NOMO-1 (cell line): ENCODE measurements around the gene AP2S1.
"Not testable (repeated sequence)": the region's sequence is repeated elsewhere in the genome, so short reads cannot be mapped to it uniquely, and the experiment has no call there.

Experiments
- DNase-seq, 2 experiments: peaks; one replicate each; lab custom pipeline; 2025; ENCODE audit not compliant: unreplicated experiment in 2 of 2; lab: John Stamatoyannopoulos, UW

The AP2S1 gene

DNA sequence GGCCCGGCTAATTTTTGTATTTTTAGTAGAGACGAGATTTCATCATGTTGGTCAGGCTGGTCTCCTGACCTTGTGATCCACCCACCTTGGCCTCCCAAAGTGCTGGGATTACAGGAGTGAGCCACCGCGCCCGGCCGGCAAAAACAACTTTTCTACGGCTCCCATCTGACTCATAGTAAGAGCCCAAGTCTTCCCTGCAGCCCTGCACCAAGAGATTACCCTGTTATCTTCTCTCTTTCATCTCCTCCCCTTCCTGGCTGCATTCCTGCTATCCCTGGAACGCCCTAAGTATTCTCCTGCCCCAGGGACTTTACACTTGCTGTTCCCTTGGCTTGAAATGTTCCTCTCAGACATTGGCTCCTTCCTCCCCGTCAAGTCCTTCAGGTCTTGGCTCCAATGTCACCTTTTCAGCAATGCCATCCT is 6.6 kb downstream of the AP2S1 start:
- no peak for DNase-seq

DNA sequence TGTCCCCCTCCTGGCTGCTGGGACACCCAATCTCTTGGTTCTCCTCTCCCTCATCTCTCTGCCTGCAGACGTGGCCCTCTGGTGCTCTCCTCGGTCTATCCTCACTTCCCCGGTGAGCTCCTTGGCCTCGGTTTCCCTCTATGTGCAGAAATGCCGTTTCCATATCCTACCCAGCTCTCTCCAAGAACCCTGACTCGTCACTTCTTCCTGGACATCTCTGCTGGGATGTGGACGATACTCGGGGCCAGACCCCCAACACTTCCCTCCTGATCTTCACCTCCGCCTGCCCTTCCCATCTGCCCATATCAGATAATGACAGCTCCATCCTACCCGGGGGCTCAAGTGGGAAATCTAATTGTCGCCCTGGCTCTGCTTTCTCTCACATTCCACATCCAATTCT is 7.9 kb downstream of the AP2S1 start:
- DNase-seq: no peak

DNA sequence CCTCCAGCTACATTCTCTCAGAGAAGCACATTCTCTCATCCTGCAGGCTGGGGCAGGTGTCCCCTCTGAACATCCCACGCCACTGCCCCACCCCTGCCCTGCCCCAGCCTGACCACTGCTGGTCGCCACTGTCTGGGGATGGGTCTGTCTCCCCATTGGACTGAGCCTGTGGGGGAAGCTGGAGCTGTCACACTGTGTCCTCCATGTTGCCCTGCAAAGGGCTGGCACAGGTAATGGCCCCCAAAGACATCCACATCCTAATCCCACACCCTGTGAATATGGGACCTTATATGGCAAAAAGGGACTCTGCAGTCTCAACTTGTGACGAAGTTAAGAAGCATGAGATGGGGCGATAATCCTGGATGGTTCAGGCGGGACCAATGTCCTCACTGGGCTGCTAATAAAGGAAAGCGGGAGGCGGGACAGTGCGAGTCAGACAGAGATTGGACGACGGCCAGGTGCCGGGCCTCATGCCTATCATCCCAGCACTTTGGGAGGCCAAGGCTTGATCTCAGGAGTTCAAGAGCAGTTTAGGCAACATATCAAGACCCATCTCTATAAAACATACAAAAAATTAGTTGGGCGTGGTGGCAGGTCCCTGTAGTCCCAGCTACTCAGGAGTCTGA is 9.1 kb downstream of the AP2S1 start:
- DNase-seq: no peak

DNA sequence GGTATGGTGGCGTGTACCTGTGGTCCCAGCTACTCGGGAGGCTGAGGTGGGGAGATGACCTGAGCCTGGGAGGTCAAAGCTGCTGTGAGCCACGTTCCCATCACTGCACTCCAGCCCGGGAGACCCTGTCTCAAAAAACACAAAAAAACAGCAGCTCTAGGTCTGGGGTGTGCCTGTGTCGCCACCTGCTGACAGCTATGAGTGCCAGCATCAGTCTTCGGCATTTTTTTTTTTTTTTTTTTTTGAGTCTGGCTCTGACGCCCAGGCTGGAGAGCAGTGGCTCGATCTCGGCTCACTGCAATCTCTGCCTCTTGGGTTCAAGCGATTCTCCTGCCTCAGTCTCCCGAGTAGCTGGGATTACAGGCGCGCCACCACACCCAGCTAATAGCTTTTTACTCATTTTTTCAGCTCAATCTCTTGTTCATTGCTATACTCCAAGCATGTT is 10.1 kb downstream of the AP2S1 start:
- peak in 1 of 2 experiments; percentile 37 for DNase-seq

DNA sequence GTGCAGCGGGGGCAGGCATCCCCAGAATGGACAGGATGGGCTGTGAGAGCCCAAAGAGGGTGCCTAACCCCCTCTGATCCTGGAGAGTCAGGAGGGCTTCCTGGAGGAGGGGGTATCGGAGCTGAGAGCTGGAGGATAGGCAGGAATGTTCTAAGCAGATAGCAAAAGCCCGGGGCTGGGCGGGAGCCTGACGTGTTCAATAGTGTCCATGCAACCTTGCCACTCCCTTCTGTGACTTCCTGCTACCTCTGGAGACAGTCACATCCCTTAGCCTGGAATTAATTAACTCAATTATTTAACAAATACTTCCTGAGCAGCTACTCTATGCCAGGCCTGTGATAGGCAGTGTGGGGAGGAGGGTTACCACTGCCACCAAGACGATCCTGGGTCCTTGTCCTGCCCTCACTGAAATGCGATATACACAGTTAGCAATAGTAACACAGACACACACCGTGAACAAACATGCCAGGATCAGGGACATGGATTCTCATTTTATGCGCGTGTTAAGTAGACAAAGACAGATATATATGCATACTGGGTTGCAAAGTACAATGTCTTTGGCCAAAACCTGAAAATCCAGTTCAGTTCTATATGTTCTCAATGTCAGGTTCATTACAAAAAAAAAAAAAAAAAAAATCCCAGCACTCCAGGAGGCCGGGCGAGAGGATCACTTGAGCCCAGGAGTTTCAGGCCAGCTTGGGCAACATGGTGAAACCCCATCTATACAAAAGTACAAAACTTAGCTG is 10.7 kb downstream of the AP2S1 start:
- DNase-seq: no peak

DNA sequence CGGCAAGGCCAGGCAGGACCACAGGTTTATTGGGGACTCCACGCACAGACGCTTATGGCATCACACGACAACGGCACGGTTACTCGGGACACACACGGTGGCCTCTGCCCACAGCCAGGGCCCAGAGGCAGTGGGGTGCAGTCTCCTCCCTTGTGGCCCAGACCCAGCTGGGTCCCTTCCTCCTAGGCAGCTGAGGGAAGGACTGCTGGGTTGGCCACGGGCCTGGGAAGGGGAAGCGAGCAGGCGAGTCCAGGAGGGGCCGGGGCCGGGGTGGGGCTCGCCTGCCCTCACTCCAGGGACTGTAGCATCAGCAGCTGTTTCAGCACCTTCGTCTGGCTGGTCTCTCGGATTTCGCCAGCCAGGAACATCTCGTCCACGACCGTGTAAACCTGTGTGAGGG is 12.5 kb downstream of the AP2S1 start:
- DNase-seq: no peak

DNA sequence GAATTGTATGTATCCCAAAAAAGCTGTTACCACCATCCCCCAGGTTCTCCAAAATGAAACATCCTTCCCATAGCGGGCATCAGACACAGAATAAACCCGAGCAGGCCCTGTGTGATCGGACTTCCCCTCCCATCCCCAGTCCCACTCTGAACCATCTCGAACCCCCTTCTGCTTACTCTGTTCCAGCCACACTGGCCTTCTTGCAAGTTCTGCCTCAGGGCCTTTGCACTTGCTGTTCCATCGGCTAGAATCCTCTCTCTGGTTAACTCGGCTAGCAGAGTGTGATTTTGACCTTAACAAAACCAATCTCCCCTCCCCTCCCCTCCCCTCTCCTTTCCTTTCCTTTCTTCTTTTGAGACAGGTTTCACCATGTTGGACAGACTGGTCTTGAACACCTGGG is 15.7 kb downstream of the AP2S1 start:
- DNase-seq: no peak

DNA sequence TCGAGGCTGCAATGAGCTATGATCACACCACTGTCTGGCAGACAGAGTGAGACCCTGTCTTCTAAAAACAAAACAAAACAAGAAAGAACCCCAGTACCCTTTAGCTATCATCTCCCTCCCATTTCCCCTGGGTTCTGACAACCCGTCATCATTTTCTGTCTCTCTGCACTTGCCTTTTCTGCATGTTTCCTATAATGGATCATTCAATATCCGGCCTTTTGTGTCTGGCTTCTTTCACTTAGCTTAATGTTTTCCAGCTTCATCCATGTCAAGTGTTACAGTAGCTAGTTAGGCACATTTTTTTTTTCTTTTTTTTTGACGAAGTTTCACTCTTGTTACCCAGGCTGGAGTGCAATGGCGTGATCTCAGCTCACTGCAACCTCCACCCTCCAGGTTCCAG is 16.5 kb downstream of the AP2S1 start:
- no peak for DNase-seq

DNA sequence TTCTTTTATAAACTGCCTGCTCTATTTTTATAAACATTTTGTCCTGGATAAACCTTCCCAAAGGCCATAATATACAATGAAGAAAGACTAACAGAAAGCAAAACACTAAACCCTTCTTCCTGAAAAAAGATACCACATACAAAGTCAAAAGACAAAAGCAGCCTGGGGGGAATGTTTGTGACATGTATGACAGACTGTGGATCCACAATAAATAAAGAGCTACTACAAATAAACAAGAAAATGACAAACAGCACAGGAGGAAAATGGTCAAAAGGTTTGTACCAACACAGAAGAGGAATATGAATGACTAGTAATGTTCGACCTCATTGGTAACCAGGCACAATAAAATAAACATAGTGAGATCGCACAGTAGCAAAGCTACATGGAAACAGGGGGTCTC is 19.8 kb downstream of the AP2S1 start:
- no peak for DNase-seq

DNA sequence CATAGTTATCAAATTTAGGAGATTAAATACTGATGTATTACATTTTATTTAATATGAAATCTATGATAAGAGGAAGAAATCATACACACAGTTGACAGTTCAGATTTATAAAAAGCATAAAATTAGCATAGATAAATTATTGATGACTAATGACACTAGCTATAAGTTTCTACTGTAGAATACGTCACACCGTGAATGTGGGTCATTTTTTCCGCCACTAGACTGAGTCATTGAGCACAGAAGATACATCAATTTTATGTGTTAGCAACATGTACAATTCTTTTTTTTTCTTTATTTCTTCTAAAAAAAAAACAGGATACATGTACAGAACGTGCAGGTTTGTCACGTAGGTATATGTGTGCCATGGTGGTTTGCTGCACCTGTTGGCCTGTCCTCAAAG is 22.2 kb downstream of the AP2S1 start:
- no peak for DNase-seq

DNA sequence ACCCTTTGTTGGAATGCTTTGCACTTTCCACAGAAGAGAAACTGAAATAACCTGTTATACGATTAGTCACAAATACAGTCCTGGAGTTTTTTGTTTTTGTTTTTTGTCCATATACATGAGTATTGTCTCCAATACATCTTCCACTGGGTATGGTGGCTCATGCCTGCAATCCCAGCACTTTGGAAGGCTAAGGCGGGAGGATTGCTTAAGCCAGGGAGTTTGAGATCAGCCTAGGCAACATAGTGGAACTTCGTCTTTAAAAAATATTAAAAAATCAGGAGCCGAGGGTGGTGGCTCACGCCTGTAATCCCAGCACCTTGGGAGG is 25.0 kb downstream of the AP2S1 start:
- DNase-seq: no peak

DNA sequence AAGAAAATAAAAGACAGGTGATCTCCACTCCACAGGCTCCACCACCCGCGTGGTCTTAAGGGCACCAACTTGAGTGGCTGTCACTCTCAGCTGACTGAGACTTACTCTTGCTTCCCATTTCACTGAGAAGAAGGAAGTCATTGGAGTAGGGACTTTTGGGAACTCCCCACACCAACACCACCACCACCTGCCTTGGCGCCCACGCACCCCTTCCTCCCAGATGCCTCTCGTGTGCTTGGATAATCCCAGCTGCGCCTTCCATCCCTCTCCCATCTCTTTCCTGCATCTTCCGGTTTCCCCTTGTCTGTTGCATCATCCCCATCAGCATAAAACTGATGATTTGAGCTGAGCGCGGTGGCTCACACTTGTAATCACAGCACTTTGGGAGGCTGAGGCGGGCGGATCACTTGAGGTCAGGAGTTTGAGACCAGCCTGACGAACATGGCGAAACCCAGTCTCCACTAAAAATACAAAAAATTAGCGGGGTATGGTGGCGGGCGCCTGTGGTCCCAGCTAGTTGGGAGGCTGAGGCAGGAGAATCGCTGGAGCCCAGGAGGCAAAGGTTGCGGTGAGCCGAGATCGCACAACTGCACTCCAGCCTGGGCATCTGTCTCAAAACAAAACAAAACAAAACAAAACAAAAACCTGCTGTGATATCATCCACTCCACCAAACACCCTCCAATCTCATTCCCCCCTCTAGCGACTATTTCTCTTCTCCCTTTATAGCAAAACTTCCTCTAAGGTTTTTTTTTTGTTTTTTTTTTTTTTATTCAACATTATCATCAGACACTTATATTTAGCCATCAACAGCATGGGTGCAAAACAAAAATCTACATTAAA is 25.5 kb downstream of the AP2S1 start:
- DNase-seq: peak; percentile 28 to 49

DNA sequence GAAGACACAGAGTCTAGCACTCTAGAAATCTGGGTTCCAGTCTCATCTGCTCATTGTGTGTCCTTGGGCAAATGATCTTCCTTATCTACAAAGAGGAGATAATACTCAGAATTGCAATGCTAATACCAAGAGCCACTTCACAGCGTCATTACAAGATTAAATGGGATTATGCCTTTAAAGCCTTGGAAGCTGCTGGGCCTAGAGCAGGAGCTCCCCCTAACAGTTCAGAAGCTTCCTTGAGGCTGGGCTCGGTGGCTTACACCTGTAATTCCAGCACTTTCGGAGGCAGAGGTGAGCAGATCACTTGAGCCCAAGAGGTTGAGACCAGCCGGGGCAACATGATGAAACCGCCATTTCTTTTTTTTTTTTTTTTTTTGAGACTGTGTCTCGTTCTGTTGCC is 27.6 kb downstream of the AP2S1 start:
- DNase-seq: no peak

DNA sequence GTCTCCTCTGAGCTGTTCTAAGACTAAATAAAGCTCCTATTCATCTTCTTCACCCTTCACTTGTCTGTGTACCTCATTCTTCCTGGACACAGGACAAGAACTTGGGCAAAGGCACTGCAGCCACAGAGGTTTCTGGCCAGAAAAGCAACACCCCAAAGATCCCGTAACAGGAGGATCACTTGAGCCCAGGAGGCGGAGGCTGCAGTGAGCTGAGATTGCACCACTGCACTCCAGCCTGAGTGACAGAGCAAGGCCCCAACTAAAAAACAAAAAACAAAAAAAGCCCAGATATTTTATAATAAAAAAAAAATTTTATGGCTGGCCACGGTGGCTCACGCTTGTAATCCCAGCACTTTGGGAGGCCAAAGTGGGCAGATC is 28.2 kb downstream of the AP2S1 start:
- not testable (repeated sequence) for DNase-seq

DNA sequence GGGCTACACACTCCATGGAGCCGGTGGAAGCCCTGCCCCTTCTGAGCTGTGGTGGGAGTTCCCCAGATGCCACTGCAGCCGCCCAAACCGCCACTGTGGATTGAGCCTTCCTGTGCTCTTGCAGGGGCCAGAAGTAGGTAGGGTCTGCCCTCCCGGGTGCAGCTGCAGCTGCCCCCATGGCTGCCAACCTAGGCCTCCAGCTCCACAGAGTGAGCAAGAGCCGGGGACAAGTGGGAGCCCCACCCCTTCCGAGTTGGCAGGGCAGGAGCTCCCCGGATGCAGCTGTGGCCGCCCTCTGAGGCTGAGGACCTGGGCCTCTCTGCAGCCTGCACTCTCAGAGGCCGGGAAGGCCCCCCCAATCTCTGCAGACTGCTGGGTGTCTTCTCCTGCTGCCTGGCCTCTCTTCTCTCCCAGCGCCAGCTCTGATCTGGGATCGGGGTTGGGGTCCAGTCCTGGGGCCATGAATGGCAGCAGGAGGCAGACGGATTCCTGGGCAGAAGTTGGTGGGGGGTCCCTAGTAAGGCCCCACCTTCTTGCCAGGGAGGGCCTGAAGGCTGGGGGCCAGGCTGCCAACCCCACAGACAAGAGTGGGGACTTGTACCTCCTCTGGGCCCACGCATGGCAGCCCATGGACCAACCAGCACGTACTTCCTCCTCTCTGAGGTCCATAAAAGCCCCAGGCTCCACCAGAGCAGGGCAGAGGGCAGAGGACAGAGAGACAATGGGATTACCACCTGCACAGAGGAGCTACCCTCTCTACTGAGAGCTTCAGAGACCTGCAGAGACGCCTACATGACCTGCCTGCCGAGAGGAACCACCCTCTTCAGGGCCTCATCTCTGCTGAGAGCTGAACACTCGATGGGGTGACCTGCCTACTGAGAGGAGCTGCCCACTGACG is 28.9 kb downstream of the AP2S1 start:
- no peak for DNase-seq

DNA sequence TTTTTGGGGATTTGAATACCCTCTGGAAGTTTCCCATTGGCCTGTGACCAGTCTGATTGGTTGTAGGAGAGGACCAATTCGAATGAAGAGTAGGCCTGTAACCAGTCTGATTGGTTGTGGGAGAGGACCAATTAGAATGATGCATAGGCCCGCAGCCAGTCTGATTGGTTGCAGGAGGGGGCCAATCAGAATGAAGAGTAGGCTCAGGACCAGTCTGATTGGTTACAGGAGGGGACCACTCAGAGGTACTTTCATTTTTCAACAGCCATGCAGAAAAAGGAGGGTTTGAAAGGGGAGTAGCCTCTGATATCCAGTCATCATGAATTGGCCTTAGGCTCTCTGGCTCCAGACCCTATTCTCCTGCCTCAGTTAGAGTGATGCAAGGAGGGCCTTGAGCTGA is 31.8 kb downstream of the AP2S1 start:
- no peak for DNase-seq

DNA sequence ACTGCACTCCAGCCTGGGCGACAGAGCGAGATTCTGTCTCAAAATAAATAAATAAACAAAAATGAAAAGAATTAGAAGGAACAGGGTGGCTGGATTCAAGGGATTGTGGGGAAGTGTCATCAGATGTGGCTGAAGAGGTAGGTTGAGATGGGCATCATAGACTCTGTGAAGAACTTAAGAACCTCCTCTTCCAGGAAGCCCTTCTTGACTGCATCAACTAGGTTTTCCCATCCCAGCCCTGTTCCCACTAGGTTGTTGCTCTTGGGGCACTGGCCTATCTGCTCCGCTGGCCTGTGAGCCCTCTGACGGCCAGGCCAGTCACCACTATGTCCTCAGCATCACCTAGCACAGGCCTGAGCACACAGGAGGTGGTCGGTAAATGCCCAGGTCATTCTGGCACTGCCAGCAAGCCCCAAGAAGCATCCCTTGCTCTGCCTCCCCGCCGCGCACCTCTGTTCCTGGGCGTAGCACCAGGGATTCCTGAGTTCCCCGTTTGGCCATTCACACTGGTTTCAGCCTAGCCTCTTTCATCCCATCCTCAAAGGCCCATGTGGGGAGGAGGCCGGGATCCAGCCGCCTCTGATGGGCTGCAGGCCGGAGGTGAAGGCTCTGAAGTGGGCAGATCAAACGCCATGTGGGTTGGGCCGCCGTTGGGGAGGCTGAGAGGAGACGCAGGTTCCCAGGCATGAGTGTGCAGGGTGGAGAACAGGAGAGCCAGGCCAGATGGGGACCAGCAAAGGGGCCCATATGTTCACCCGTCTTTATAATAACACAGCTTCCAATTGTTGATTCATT is 34.6 kb downstream of the AP2S1 start:
- DNase-seq: no peak

DNA sequence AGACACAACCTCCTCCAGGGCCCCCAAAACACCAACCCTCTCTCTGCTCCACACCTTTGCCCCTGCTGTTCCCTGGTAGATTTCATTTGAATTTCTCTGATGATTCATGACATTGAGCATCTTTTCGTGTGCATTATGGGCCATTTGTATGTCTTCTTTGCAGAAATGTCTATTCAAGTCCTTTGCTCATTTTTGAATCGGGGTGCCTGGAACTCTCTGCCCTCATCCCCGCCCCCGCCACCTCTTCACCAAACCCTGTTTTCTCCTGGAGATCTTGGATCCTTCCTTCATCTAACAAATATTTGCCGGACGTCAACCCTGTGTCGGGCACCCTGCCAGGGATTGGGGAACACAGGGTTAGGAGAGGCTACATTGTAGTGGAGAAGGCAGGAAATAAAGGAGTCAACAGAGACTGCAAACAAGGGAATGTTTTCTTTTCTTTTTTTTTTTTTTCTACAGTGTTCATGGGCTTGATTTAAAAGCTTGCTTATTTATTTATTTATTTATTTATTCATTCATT is 36.7 kb downstream of the AP2S1 start:
- DNase-seq: no peak

DNA sequence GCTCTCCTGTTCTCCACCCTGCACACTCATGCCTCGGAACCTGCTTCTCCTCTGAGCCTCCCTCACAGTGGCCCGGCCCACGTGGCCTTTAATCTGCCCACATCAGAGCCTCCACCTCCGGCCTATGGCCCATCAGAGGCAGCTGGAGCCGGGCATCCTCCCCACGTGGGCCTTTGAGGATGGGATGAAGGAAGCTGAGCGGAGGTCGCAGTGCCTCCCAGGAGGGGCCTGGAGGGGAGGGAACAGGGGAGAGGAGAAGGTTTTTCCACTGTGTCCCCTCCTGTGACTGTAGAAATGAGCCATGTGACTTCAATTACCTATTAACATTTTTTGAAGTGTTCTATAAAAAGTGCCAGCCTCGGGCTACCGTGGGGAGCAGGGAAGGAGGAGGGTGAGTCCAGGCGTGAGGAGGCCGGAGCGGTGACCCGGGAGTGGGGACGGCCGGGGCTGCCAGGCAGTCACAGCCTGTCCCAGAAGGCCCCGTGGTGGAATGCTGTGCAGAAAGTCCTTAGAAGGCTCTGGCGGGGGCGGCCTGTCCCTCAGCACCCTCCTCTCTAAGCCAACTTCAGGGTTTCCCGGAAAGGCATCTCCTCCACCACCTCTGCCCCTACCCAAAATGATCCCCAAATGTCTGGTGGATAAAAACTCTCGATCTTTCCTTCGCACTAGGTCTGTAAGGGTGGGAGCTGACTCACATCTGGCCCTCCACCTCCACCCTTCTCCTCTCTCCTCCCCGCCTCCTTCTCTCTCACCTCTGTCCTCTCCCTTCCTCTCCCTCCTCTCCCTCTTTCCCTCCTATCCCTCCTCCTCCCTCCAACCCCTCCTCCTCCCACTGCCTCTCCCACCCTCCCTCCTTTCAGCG is 37.4 kb downstream of the AP2S1 start:
- no peak for DNase-seq
